Chondrocyte (in vitro differentiated cells): ENCODE data around the gene CSNK1A1L. TPM values are rescaled to one million over a fixed set of nuclear protein-coding genes. Genes with fewer than 3 reads are reported as not detected.
A peak's percentile ranks its signal among the peaks of the same experiment; 100 is the strongest.

Experiments
- DNase-seq: peaks from one replicate; pipeline ENCODE4 v3.0.0; 2021; ENCODE audit warnings: mixed read lengths, low spot score
- H3K27ac Mint-ChIP-seq: one replicate; pipeline ENCODE4 v1.8.0; 2021; ENCODE audit warnings: mild to moderate bottlenecking, moderate library complexity, mixed read lengths; ENCODE audit not compliant: unreplicated experiment
- H3K27me3 Mint-ChIP-seq: 2 replicates; pipeline ENCODE4 v1.8.0; 2021; ENCODE audit warnings: low read depth, mixed read lengths
- H3K36me3 Mint-ChIP-seq: 2 replicates; pipeline ENCODE4 v1.8.0; 2021; ENCODE audit warnings: low read depth, mixed read lengths
- H3K4me1 Mint-ChIP-seq: 2 replicates; pipeline ENCODE4 v1.8.0; 2021; ENCODE audit warnings: low read depth, mild to moderate bottlenecking, mixed read lengths
- H3K4me3 Mint-ChIP-seq: one replicate; pipeline ENCODE4 v1.8.0; 2021; ENCODE audit warnings: mild to moderate bottlenecking, moderate library complexity, mixed read lengths; ENCODE audit not compliant: unreplicated experiment
- H3K9me3 Mint-ChIP-seq: 2 replicates; pipeline ENCODE4 v1.8.0; 2021; ENCODE audit warnings: low read depth, mixed read lengths
- total RNA-seq: library from RNA; stranded (reverse); gene quantifications from 3 replicates; pipeline ENCODE4 v1.2.1, GENCODE V29; 2021
- TF ChIP-seq, protein P1 (sequence below): fragments of 200-600 bp; sonication (generic); IDR thresholded peaks from 2 replicates; pipeline ENCODE4 v1.5.0; 2021; ENCODE audit warnings: antibody characterized with exemption, mild to moderate bottlenecking, moderate library complexity

CSNK1A1L gene
- total RNA-seq, 1 donor from 2014 or later, result not detected

DNA sequence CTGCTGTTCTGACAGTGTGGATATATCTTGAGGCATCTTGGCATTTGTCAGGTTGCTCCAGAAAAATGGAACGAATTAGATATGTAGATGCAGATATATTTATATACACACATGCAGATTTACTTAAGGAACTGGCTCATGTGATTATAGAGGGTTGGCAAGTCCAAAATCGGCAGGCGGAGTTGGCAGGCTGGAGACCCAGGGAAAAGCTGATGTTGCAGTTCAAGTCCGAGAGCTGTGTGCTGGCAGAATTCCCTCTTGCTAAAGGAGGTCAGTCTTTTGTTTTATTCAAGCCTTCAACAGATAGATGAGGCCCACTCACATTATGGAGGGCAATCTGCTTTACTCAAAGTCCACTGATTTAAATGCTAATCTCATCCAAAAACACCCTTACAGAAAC lies 24.4 kb upstream of the CSNK1A1L start:
- peaks cover 39% of the 10 kb centered on the region for H3K4me1 Mint-ChIP-seq

DNA sequence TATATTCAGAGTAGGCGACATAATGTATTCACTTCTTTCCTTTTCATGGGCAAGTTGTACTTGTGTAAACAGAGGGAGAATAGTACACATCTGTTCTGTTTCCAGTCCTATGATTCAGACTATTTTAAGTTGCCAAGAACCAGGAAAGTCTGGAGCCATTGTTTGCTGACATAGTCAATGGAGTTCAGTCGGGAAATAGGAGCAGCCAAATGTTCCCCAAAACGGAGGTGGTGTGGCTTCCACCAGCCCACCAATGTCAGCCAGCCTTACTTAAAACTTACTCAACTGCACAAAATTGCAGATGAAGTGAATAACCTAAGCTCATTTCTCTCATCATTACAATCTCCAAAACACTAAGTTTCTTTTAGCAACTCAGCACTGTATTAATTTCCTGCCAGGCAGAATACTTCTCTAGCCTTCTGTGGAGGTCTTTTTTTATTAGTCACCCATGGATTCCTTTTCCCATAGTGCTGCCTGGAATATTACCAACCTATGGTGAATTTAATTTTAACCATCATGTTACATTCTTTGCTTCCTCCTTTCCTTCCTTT lies 22.3 kb upstream of the CSNK1A1L start:
- Mint-ChIP-seq H3K27ac (peak overlapping the region; percentile 81), H3K4me1 (peaks cover 23% of the 10 kb centered on the region), H3K36me3 (peaks cover 3% of the 10 kb centered on the region), H3K27me3 (no peaks in the 10 kb centered on the region), H3K9me3 (peaks cover 13% of the 10 kb centered on the region), H3K4me3 (no peak overlapping the region)
- DNase-seq, result no peak
- TF ChIP-seq, protein P1, sequence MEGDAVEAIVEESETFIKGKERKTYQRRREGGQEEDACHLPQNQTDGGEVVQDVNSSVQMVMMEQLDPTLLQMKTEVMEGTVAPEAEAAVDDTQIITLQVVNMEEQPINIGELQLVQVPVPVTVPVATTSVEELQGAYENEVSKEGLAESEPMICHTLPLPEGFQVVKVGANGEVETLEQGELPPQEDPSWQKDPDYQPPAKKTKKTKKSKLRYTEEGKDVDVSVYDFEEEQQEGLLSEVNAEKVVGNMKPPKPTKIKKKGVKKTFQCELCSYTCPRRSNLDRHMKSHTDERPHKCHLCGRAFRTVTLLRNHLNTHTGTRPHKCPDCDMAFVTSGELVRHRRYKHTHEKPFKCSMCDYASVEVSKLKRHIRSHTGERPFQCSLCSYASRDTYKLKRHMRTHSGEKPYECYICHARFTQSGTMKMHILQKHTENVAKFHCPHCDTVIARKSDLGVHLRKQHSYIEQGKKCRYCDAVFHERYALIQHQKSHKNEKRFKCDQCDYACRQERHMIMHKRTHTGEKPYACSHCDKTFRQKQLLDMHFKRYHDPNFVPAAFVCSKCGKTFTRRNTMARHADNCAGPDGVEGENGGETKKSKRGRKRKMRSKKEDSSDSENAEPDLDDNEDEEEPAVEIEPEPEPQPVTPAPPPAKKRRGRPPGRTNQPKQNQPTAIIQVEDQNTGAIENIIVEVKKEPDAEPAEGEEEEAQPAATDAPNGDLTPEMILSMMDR, result no peak

More for the DNA sequence above, 24.4 kb upstream of the CSNK1A1L start:
- no peaks in the 10 kb centered on the region for H3K27me3 Mint-ChIP-seq
- no peak overlapping the region for H3K27ac Mint-ChIP-seq
- DNase-seq, result no peak
- TF ChIP-seq, protein P1, result no peak
- peaks cover 17% of the 10 kb centered on the region for H3K9me3 Mint-ChIP-seq
- H3K36me3 Mint-ChIP-seq, result peaks cover 3% of the 10 kb centered on the region
- H3K4me3 Mint-ChIP-seq, result no peak overlapping the region

DNA sequence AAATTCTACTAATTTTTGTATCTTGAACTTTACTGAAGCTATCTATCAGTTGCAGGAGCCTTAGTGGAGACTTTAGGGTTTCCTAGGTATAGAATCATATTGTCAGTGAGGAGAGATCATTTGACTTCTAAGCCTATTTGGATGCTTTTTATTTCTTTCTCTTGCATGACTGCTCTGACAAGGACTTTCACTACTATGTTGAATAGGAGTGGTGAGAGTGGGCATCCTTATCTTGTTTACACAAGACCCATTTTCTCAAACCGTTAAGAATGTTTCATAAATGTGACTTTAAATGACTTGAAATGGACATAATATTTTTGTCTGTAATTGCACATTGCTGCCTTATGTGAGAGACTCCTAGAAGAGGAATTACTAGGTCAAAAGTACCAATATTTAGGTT lies 17.9 kb upstream of the CSNK1A1L start:
- H3K9me3 Mint-ChIP-seq, result peaks cover 8% of the 10 kb centered on the region
- peaks cover 20% of the 10 kb centered on the region for H3K4me1 Mint-ChIP-seq
- no peak overlapping the region for H3K4me3 Mint-ChIP-seq
- H3K27ac Mint-ChIP-seq, result no peak overlapping the region
- no peaks in the 10 kb centered on the region for H3K27me3 Mint-ChIP-seq
- TF ChIP-seq, protein P1, result no peak
- DNase-seq, result no peak
- peaks cover 2% of the 10 kb centered on the region for H3K36me3 Mint-ChIP-seq

DNA sequence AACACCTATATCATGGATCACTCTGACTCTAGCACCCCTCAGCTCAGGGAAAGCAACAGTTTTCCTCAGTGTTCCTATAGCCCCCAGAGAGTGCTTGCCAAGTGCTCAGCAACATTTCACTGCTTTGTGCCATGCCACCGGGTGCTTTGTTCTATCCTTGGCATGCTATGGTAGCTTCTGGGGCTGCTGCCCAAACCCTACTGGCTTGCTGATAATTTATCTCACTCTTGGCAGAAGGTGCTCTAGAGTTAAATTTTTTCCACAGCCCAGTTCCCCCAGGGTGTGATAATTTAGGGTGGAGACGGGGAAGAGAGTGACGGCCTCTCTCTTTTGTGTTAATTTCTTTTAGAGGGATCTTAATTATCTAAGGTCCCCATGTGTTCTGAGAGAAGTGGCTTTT lies 12.6 kb upstream of the CSNK1A1L start:
- TF ChIP-seq, protein P1, result no peak
- Mint-ChIP-seq H3K27ac (no peak overlapping the region), H3K4me1 (peaks cover 8% of the 10 kb centered on the region), H3K4me3 (no peak overlapping the region), H3K36me3 (peaks cover 2% of the 10 kb centered on the region), H3K9me3 (peaks cover 11% of the 10 kb centered on the region), H3K27me3 (no peaks in the 10 kb centered on the region)
- no peak for DNase-seq

DNA sequence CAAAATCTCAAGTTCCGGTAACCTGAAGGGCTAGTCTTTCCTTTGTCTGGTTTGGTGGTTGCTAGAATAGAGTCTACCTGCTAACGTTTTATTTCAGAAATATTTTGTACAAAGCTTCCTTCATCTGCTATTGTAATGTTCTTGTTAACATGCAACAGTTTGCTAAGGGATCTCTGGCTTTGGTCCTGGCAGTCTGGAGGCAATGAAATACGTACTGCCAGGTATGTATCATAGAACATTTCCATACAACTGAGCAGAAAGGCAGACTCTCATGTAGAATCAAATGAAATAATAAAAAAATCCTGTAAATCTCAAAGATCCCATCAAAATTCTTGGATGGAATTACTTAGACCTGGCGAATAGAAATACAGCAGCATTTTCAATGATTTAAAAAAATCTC lies 8.8 kb upstream of the CSNK1A1L start:
- DNase-seq, result no peak
- Mint-ChIP-seq H3K9me3 (peaks cover 9% of the 10 kb centered on the region), H3K27ac (no peak overlapping the region), H3K4me1 (peaks cover 23% of the 10 kb centered on the region), H3K27me3 (no peaks in the 10 kb centered on the region), H3K36me3 (no peaks in the 10 kb centered on the region), H3K4me3 (no peak overlapping the region)
- TF ChIP-seq, protein P1, result no peak
